Dendritic cell treated with granulocyte-macrophage colony-stimulating factor and Interleukin-4, amounts not matched to agents 40 ng/mL and 50 ng/mL, for 4 days (primary cell): Measurements from ENCODE around the gene KCNG3.

Experiments used
- H3K27ac Mint-ChIP-seq: one replicate; pipeline ENCODE4 v1.8.0; 2022; ENCODE audit warnings: mild to moderate bottlenecking, mixed read lengths
- H3K27me3 Mint-ChIP-seq: one replicate; pipeline ENCODE4 v1.8.0; 2022; ENCODE audit warnings: mild to moderate bottlenecking, mixed read lengths
- H3K36me3 Mint-ChIP-seq: one replicate; pipeline ENCODE4 v1.8.0; 2022; ENCODE audit warnings: low read depth, mixed read lengths
- H3K4me1 Mint-ChIP-seq: one replicate; pipeline ENCODE4 v1.8.0; 2022; ENCODE audit warnings: low read depth, mixed read lengths
- H3K4me3 Mint-ChIP-seq: one replicate; pipeline ENCODE4 v1.8.0; 2022; ENCODE audit warnings: mild to moderate bottlenecking, moderate library complexity, mixed read lengths
- H3K9me3 Mint-ChIP-seq: one replicate; pipeline ENCODE4 v1.8.0; 2022; ENCODE audit warnings: mixed read lengths
- intact Hi-C: fragments of 100-400 bp; cut with micrococcal nuclease; formaldehyde crosslinking; loops from one replicate; pipeline ENCODE4 v1.15.0; 2022

KCNG3 gene

DNA sequence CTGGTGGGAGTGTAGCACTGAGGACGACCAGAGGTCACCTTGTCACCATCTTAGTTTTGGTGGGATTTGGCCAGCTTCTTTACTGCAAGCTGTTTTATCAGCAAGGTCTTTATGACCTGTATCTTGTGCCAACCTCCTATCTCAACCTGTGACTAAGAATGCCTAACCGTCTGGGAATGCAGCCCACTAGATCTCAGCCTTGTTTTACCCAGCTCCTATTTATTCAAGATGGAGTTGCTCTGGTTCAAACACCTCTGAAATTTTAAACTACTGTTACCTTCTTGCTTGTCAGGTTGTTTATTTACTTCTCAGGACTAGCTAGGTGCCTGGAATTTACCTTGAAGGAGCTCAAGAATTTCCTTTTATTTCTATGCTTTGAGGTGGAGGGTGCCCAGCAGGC lies 9.5 kb upstream of the KCNG3 start:
- no peaks in the 10 kb centered on the region for H3K36me3 Mint-ChIP-seq
- H3K27ac Mint-ChIP-seq, result no peak overlapping the region
- no peaks in the 10 kb centered on the region for H3K4me1 Mint-ChIP-seq
- no peak overlapping the region for H3K4me3 Mint-ChIP-seq
- no peaks in the 10 kb centered on the region for H3K9me3 Mint-ChIP-seq
- peaks cover 15% of the 10 kb centered on the region for H3K27me3 Mint-ChIP-seq
- intact Hi-C loops, result no loop called here

DNA sequence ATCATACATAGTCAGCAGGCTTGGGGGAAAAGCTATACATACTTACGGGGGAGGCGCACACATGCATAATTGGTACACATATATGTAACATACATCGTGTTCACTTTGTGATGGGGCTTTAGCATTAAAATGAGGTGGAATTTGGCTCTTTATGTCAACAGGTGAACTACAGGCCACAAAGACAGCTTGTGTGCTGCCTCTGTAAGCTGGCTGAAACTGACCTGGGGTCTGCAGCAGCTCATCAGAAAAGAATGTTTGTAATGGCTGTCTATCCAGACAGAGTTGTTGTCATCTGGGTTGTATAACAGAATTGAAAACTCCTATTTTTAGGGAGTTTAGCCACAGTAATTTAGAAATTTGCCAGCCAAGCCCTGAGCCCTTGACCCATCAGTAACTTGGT lies 4.7 kb upstream of the KCNG3 start:
- H3K36me3 Mint-ChIP-seq, result no peaks in the 10 kb centered on the region
- H3K4me1 Mint-ChIP-seq, result peaks cover 10% of the 10 kb centered on the region
- no peak overlapping the region for H3K4me3 Mint-ChIP-seq
- H3K9me3 Mint-ChIP-seq, result no peaks in the 10 kb centered on the region
- no peak overlapping the region for H3K27ac Mint-ChIP-seq
- H3K27me3 Mint-ChIP-seq, result peaks cover 32% of the 10 kb centered on the region
- intact Hi-C loops, result loop anchor here (5.0 kb wide), 1 partner anchor 164 kb away; no protein-coding TSS in a partner anchor

DNA sequence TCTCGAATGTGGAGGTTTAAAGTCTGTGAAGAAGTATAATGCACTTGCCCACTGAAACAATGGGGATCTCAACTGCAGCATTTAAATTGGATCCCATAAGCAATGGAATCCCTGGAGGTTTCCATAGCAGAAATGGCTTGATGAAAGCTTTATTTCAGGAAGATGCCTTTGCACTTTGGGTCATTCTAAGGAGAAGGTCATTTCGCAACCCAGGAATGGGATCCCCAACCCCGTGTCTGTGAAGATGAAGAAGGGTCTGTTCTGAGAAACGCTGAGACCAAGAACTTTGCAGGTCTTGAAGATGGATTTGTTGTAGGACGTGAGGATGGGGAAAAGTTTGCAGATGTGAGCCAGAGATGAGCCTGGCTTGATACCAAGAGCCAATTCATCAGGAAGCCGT lies 1.8 kb upstream of the KCNG3 start:
- intact Hi-C loops, result loop anchor here (5.0 kb wide), 1 partner anchor 167 kb away; no protein-coding TSS in a partner anchor
- no peak overlapping the region for H3K4me3 Mint-ChIP-seq
- peaks cover 54% of the 10 kb centered on the region for H3K27me3 Mint-ChIP-seq
- no peaks in the 10 kb centered on the region for H3K9me3 Mint-ChIP-seq
- no peak overlapping the region for H3K27ac Mint-ChIP-seq
- H3K36me3 Mint-ChIP-seq, result no peaks in the 10 kb centered on the region
- H3K4me1 Mint-ChIP-seq, result peaks cover 10% of the 10 kb centered on the region

DNA sequence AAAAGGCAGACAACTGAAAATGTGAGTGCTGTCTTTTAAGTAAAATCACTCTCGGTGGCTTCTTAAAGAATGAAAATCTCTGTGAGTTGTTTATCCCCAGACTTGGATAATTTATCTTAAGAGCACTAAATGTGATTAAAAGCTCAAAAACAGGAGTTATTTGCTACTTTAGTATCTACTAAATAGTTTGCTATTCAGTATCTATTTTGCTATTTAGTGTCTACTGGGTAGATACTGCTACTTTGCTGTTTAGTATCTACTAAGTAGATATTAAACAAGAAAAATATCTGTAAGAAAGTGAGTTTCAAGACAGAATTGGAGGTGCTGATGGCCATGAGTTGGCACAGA lies 1.4 kb upstream of the KCNG3 start:
- H3K4me3 Mint-ChIP-seq, result no peak overlapping the region
- intact Hi-C loops, result loop anchor here (5.0 kb wide), 1 partner anchor 167 kb away; no protein-coding TSS in a partner anchor
- H3K4me1 Mint-ChIP-seq, result peaks cover 10% of the 10 kb centered on the region
- no peaks in the 10 kb centered on the region for H3K9me3 Mint-ChIP-seq
- no peak overlapping the region for H3K27ac Mint-ChIP-seq
- peaks cover 58% of the 10 kb centered on the region for H3K27me3 Mint-ChIP-seq
- H3K36me3 Mint-ChIP-seq, result no peaks in the 10 kb centered on the region

DNA sequence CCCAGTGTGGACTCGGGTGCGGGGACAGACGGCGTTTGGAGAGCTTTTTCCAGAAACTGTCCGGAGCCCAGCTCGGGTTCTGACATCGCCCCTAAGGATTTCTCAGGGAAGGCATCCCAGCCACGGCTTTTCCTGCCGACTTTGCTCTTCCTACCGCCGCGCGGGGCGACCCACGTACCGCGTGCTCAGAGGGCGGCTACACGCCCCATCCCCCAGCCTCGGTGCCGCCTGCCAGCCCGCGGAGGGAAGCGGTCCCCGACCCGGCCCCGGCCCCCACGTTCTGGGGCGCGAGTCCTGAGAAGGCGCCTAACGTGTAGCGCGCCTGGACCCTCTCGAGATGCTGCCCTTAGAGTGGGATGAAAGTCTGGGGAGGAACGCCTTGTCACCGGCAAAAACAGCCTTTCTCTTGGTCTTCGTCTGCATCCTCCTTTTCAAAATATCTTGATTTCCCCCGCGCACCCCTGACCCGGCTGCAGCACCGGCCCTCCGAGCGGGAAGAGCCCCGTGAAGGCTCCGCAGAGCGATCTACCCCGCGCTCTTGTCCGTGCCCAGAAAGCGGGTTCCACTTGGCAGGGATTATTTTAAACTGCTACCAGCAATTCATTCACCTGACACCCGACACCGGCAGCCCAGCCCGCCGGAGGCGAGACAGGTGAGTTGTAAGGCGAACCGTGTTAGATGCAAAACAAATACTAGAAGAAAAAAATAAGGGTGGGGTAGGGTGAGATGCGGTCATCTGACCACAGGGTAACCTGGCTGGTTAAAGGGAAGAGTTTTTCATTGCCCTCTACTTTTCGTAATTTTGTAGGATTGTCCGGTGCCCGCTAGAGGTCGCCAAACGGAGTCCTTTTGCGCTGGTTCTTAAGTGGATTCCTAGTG lies 812 bp upstream of the KCNG3 start:
- Mint-ChIP-seq H3K4me3 (peak overlapping the region; percentile 78), H3K4me1 (peaks cover 10% of the 10 kb centered on the region), H3K27ac (no peak overlapping the region), H3K27me3 (peaks cover 64% of the 10 kb centered on the region), H3K9me3 (no peaks in the 10 kb centered on the region), H3K36me3 (no peaks in the 10 kb centered on the region)
- intact Hi-C loops, result loop anchor here (5.0 kb wide), 1 partner anchor 168 kb away; no protein-coding TSS in a partner anchor

DNA sequence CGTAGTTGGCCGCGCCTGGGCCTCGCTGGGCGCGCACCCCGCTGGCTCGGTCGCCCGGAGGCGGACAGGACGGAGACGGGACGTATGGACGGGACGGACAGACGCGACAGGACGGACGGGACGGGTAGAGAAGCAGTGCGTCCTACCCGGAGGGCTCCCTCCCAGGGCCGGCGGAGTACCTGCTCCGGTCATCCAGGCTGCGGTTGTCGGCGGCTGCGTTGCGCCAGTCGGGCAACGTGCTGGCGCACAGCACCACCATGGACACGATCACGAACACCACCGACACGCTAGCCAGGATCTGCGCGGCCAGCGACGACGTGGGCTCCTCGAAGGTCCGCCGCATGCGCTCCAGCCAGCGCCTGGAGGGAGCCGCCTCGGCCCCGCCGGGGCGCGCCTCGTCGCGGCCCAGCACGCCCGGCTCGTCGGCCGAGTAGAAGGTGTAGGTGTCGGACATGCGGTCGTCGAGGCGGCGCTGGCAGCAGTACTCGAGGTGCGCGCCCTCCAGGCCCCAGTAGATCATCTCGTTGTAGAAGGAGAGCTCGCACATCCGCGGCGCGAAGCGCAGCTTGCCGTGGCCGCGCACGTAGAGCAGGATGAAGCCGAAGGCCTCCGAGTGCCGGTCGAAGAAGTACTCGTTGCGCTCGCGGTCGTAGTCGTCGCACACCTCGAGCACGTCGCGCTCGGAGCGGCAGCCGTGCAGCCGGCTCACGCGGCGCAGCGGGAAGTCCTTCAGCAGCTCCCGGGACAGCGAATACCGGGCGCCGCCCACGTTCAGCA lies 903 bp downstream of the KCNG3 start:
- intact Hi-C loops, result no loop called here
- Mint-ChIP-seq H3K4me1 (peaks cover 10% of the 10 kb centered on the region), H3K4me3 (peak overlapping the region; percentile 11), H3K9me3 (no peaks in the 10 kb centered on the region), H3K27me3 (peaks cover 69% of the 10 kb centered on the region), H3K27ac (no peak overlapping the region), H3K36me3 (no peaks in the 10 kb centered on the region)

DNA sequence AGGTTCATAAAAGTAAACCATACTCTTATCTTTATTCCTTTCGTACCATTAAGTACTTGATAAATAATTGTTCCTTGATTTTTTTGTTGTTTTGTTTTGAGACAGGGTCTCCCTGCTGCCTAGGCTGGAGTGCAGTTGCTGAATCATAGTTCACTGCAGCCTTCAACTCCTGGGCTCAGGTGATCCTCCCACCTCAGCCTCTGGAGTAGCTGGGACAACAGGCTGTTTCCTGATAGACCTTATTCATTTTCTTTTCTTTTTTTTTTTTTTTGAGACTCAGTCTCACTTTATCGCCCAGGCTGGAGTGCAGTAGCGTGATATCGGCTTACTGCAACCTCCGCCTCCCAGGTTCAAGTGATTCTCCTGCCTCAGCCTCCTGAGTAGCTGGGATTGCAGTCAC lies 5.5 kb downstream of the KCNG3 start:
- Mint-ChIP-seq H3K4me3 (no peak overlapping the region), H3K27ac (no peak overlapping the region), H3K9me3 (no peaks in the 10 kb centered on the region), H3K4me1 (no peaks in the 10 kb centered on the region), H3K36me3 (no peaks in the 10 kb centered on the region), H3K27me3 (peaks cover 60% of the 10 kb centered on the region)
- intact Hi-C loops, result no loop called here

DNA sequence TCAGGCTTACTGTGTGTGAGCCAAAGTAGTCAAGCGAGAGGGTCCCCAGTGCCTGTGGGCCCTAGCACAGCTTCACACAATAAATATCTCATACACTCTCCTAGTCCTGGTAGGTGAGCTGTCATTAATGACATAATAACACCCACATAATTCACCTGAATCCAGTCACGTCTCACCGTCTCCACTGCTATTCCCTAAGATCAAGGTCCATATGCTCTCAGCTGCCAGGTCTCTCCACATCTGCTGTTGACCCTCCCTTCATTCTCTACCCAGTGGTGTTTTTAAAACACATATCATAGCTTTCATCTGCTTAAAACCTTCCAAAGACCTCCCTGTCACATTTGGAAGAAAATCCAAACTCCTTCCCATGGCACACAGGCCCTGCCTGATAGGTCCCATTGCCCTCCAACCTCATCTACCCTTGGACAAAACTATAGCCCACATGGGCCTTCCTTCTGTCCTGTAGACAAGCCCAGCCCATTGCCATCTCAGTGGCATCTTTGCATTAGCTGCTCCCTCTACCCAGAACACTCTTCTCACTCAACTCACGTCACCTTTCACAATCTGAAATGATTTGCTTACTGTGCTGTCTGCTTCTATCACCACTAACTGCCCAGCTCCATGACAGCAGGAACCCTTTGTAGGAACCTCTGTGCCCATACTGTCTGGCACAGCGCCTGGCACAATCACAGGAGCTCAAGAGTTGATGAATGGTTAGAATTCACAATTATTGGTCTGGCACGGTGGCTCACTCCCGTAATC lies 7.5 kb downstream of the KCNG3 start:
- H3K4me3 Mint-ChIP-seq, result no peak overlapping the region
- H3K4me1 Mint-ChIP-seq, result no peaks in the 10 kb centered on the region
- intact Hi-C loops, result no loop called here
- no peaks in the 10 kb centered on the region for H3K9me3 Mint-ChIP-seq
- H3K27ac Mint-ChIP-seq, result no peak overlapping the region
- no peaks in the 10 kb centered on the region for H3K36me3 Mint-ChIP-seq
- peaks cover 43% of the 10 kb centered on the region for H3K27me3 Mint-ChIP-seq

DNA sequence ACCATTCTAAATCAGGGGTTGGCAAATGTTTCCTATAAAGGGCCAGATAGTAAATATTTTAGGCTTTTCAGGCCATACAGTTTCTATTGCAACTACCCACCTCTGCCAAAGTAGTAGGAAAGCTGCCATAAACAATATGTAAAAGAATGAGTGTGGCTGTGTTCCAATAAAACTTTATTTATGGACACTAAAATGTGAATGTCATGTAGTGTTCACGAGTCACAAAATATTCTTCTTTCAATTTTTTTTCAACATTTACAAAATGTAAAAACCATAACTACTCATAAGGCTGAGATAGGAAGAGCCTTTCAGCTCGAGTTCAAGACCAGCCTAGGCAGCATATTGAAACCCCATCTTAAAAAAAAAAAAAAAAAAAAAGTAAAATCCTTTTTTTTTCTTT lies 13.4 kb downstream of the KCNG3 start:
- intact Hi-C loops, result no loop called here
- Mint-ChIP-seq H3K9me3 (no peaks in the 10 kb centered on the region), H3K4me3 (no peak overlapping the region), H3K4me1 (no peaks in the 10 kb centered on the region), H3K36me3 (no peaks in the 10 kb centered on the region), H3K27me3 (peaks cover 8% of the 10 kb centered on the region), H3K27ac (no peak overlapping the region)

DNA sequence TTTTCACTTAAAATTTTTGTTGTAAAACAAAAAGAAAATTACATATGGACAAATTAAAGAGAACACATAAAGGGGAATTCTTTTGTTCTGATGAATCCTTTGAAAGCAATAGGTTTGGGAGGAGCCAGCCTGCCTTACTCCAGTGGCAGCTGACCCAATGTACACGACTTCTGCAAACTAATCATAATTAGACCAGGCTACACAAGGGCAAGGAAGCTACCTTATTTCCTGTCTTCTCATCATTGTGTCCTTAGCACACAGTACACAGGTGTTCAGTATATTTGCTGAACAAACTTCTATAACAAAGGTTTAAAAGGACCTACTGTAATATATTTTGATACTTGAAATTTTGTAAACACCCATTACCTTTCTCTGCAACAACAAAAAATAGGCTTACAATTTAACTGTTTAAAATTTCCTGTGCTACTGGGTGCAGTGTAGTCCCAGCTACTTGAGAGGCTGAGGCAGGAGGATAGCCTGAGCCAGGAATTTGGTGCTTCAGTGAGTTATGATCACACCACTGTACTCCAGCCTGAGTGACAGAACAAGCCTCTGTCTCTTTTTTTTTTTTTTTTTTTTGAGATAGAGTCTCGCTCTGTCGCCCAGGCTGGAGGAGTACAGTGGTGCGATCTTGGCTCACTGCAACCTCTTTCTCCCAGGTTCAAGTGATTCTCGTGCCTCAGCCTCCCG lies 18.9 kb downstream of the KCNG3 start:
- no peak overlapping the region for H3K27ac Mint-ChIP-seq
- H3K27me3 Mint-ChIP-seq, result peaks cover 4% of the 10 kb centered on the region
- no peaks in the 10 kb centered on the region for H3K36me3 Mint-ChIP-seq
- H3K4me3 Mint-ChIP-seq, result no peak overlapping the region
- intact Hi-C loops, result no loop called here
- H3K9me3 Mint-ChIP-seq, result no peaks in the 10 kb centered on the region
- no peaks in the 10 kb centered on the region for H3K4me1 Mint-ChIP-seq

DNA sequence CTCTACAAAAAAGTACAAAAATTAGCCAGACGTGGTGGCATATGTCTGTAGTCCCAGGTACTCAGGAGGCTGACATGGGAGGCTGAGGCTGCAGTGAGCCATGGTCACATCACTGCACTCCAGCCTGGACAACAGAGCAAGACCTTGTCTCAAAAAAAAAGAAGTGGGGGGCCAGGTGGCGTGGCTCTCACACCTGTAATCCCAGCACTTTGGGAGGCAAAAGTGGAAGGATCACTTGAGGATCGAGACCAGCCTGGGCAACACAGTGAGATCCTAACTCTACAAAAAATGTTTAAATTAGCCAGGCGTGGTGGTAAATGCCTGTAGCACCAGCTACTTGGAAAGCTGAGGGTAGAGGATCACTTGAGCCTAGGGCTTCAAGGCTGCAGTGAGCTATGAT lies 23.1 kb downstream of the KCNG3 start:
- H3K36me3 Mint-ChIP-seq, result no peaks in the 10 kb centered on the region
- H3K27me3 Mint-ChIP-seq, result peaks cover 4% of the 10 kb centered on the region
- H3K4me1 Mint-ChIP-seq, result no peaks in the 10 kb centered on the region
- intact Hi-C loops, result no loop called here
- H3K27ac Mint-ChIP-seq, result no peak overlapping the region
- no peak overlapping the region for H3K4me3 Mint-ChIP-seq
- H3K9me3 Mint-ChIP-seq, result no peaks in the 10 kb centered on the region

DNA sequence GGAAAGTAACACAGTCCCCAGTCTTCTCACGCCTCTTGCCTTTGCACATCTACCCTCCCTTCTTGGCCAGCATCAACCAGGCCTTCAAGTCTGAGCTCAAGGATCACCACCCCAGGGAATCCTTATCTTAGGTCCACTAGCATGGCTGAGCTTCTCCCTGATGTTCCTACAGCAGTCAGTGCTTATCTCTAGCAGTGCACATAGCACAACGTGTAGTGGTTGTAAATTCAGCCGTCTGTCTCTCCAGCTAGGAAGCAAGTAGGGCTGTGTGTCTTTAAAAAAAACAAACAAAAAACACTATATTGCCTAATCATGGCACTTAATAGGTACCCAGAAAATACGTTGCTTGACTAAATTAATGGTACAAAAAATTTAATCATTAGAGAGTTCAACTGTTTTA lies 29.2 kb downstream of the KCNG3 start:
- no peaks in the 10 kb centered on the region for H3K4me1 Mint-ChIP-seq
- no peaks in the 10 kb centered on the region for H3K9me3 Mint-ChIP-seq
- H3K27me3 Mint-ChIP-seq, result peaks cover 14% of the 10 kb centered on the region
- intact Hi-C loops, result no loop called here
- no peaks in the 10 kb centered on the region for H3K36me3 Mint-ChIP-seq
- H3K4me3 Mint-ChIP-seq, result no peak overlapping the region
- no peak overlapping the region for H3K27ac Mint-ChIP-seq

DNA sequence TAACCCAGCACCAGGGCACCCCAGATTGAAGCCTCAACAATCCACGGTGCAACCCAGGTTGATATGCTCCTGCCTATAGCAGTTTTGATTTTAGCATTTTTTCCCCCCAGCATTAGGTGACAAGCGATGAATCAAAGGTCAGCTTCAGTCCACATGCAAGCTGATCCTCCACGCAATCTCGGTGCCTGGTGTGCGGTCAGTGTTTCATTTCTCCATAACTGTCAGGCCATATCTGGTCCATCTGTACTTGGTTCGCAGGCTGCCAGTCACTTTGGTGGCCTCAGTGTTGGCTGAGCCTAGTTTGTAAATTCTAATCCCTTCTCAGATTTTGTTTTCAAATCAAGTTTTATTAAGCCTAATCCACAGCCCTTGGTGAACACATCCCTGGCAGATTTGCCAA lies 30.2 kb downstream of the KCNG3 start:
- H3K27me3 Mint-ChIP-seq, result peaks cover 21% of the 10 kb centered on the region
- no peaks in the 10 kb centered on the region for H3K36me3 Mint-ChIP-seq
- no peaks in the 10 kb centered on the region for H3K9me3 Mint-ChIP-seq
- intact Hi-C loops, result no loop called here
- no peaks in the 10 kb centered on the region for H3K4me1 Mint-ChIP-seq
- no peak overlapping the region for H3K4me3 Mint-ChIP-seq
- no peak overlapping the region for H3K27ac Mint-ChIP-seq
